ENCODE data around the gene ADNP. TPM values are rescaled to one million over a fixed set of nuclear protein-coding genes. Genes with fewer than 3 reads are reported as not detected.
A peak's percentile ranks its signal among the peaks of the same experiment; 100 is the strongest.

ADNP gene
- polyA plus RNA-seq, 6 donors from 2014 or later = 5.5 to 15.7 (median 9.5) TPM

- Mint-ChIP-seq H3K27ac (peak overlapping the region in 3 of 6 donors; percentile 47 to 90 (median 88)), H3K9me3 (no peaks in the 10 kb centered on the region), H3K36me3 (no peaks in the 10 kb centered on the region), H3K4me1 (peaks cover 29 to 32% (median 32%) of the 10 kb centered on the region in 3 donors), H3K4me3 (peak overlapping the region in 3 of 8 donors; percentile 6 to 58 (median 15)), H3K27me3 (no peaks in the 10 kb centered on the region)
- ATAC-seq (ENCODE audit: low read depth in 2 of 2) = no peak
- no peak for DNase-seq
Measured at GRCh38 chr20:50870561-50871161, 60.6 kb downstream of the ADNP start.

- no peak for DNase-seq
- peak overlapping the region in 3 of 6 donors; percentile 51 to 60 (median 59) for H3K27ac Mint-ChIP-seq
- peak overlapping the region in 1 of 8 donors; percentile 64 for H3K4me3 Mint-ChIP-seq
- H3K36me3 Mint-ChIP-seq = no peaks in the 10 kb centered on the region
- no peaks in the 10 kb centered on the region for H3K9me3 Mint-ChIP-seq
- H3K27me3 Mint-ChIP-seq = no peaks in the 10 kb centered on the region
- ATAC-seq (ENCODE audit: low read depth in 2 of 2) = no peak
- peaks cover 26 to 32% (median 32%) of the 10 kb centered on the region in 3 donors for H3K4me1 Mint-ChIP-seq
Measured at GRCh38 chr20:50868509-50869495, 62.4 kb downstream of the ADNP start.

DNA sequence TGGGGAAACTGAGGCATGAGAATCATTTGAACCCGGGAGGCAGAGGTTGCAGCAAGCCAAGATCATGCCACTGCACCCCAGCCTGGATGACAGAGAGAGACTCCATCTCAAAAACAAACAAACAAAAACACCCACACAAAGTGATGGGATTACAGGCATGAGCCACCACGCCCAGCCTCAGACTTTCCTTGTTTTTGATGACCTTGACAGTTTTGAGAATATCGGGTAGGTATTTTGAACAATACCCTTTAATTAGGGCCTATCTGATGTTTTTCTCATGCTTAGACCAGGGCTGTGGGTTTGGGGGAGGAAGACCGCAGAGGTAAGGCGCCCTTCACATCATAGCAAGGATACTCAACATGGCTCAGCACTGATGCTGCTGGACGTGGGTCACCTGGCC is 63.4 kb downstream of the ADNP start:
- Mint-ChIP-seq H3K27ac (peak overlapping the region in 1 of 6 donors; percentile 11), H3K27me3 (no peaks in the 10 kb centered on the region), H3K4me3 (no peak overlapping the region), H3K4me1 (peaks cover 19 to 26% (median 26%) of the 10 kb centered on the region in 3 donors), H3K9me3 (no peaks in the 10 kb centered on the region), H3K36me3 (no peaks in the 10 kb centered on the region)
- DNase-seq (no peak), ATAC-seq (ENCODE audit: low read depth in 2 of 2) (no peak)

GRCh38 chr20:50866831-50867230 is 64.4 kb downstream of the ADNP start:
- H3K27me3 Mint-ChIP-seq = no peaks in the 10 kb centered on the region
- H3K9me3 Mint-ChIP-seq = no peaks in the 10 kb centered on the region
- DNase-seq (no peak), ATAC-seq (ENCODE audit: low read depth in 2 of 2) (no peak)
- peaks cover 0 to 7% of the 10 kb centered on the region in 2 donors for H3K36me3 Mint-ChIP-seq
- peaks cover 17 to 27% (median 19%) of the 10 kb centered on the region in 3 donors for H3K4me1 Mint-ChIP-seq
- no peak overlapping the region for H3K27ac Mint-ChIP-seq
- no peak overlapping the region for H3K4me3 Mint-ChIP-seq

- H3K4me3 Mint-ChIP-seq = peak overlapping the region in 1 of 8 donors; percentile 3
- H3K27ac Mint-ChIP-seq = no peak overlapping the region
- H3K4me1 Mint-ChIP-seq = peaks cover 11 to 23% (median 12%) of the 10 kb centered on the region in 3 donors
- H3K36me3 Mint-ChIP-seq = peaks cover 0 to 9% of the 10 kb centered on the region in 2 donors
- ATAC-seq (ENCODE audit: low read depth in 2 of 2) (no peak), DNase-seq (no peak)
- H3K27me3 Mint-ChIP-seq = no peaks in the 10 kb centered on the region
- H3K9me3 Mint-ChIP-seq = no peaks in the 10 kb centered on the region
Measured at GRCh38 chr20:50866036-50866685, 65.1 kb downstream of the ADNP start.

- ATAC-seq (ENCODE audit: low read depth in 2 of 2) (no peak), DNase-seq (no peak)
- no peaks in the 10 kb centered on the region for H3K27me3 Mint-ChIP-seq
- H3K4me3 Mint-ChIP-seq = no peak overlapping the region
- H3K4me1 Mint-ChIP-seq = peaks cover 8 to 20% (median 10%) of the 10 kb centered on the region in 3 donors
- H3K9me3 Mint-ChIP-seq = no peaks in the 10 kb centered on the region
- no peak overlapping the region for H3K27ac Mint-ChIP-seq
- H3K36me3 Mint-ChIP-seq = peaks cover 0 to 9% of the 10 kb centered on the region in 2 donors
Measured at GRCh38 chr20:50865591-50865990, 65.6 kb downstream of the ADNP start.

DNA sequence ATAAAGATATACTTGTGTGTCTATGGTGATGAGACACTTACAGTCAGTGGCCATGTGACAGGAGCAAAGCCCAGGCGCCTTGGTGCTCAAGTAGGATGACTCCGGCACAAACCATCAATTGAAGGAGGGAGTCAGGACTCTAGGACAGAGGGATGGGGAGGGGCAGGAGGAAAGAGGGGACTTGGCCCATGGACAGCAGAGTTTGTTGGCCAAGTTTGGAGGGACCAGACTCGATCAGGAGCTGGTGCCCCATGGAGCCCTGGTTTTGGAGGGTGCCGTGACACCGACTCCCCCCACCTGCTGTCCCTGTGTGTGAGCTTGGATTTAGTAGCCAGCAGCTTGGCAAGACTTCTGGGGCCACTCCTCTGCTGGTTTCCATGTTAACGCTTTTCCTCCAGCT is 66.1 kb downstream of the ADNP start:
- no peak for ATAC-seq (ENCODE audit: low read depth in 2 of 2)
- DNase-seq = no peak
- Mint-ChIP-seq H3K9me3 (no peaks in the 10 kb centered on the region), H3K36me3 (peaks cover 0 to 9% of the 10 kb centered on the region in 2 donors), H3K27me3 (no peaks in the 10 kb centered on the region), H3K4me1 (peaks cover 8 to 20% (median 10%) of the 10 kb centered on the region in 3 donors), H3K27ac (peak overlapping the region in 2 of 6 donors; percentile 27 to 56), H3K4me3 (no peak overlapping the region)

GRCh38 chr20:50862546-50862945 is 68.7 kb downstream of the ADNP start:
- ATAC-seq (ENCODE audit: low read depth in 2 of 2) (no peak), DNase-seq (no peak)
- H3K9me3 Mint-ChIP-seq = no peaks in the 10 kb centered on the region
- H3K27me3 Mint-ChIP-seq = no peaks in the 10 kb centered on the region
- H3K36me3 Mint-ChIP-seq = peaks cover 4 to 16% of the 10 kb centered on the region in 2 donors
- H3K4me3 Mint-ChIP-seq = no peak overlapping the region
- H3K4me1 Mint-ChIP-seq = peaks cover 6 to 24% (median 21%) of the 10 kb centered on the region in 3 donors
- H3K27ac Mint-ChIP-seq = peak overlapping the region in 4 of 6 donors; percentile 45 to 70 (median 53)

DNA sequence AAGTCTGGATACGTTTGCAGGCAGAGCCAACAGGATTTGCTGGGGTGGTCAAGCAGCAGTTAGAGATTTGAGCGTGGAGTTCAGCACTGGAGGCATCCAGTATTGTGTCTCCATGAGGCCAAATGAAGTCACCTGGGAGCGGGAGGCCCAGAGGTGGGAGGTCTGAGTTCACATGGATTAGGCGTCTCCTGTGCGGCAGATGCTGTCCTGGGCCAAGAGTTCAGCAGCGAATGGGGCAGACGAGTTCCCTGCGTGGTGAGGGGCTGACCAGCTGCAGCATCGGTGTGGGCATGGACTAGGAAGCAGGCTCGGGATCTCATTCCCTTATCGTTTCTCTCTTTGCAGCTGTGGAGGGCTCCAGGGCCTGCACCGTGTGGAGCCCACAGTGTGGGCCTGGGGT is 70.2 kb downstream of the ADNP start:
- ATAC-seq (ENCODE audit: low read depth in 2 of 2) = no peak
- no peak overlapping the region for H3K4me3 Mint-ChIP-seq
- H3K36me3 Mint-ChIP-seq = peaks cover 4 to 16% of the 10 kb centered on the region in 2 donors
- H3K4me1 Mint-ChIP-seq = peaks cover 6 to 24% (median 21%) of the 10 kb centered on the region in 3 donors
- H3K27me3 Mint-ChIP-seq = no peaks in the 10 kb centered on the region
- H3K27ac Mint-ChIP-seq = peak overlapping the region in 1 of 6 donors; percentile 63
- no peaks in the 10 kb centered on the region for H3K9me3 Mint-ChIP-seq
- DNase-seq = no peak

GRCh38 chr20:50859161-50859560 is 72.1 kb downstream of the ADNP start:
- Mint-ChIP-seq H3K4me1 (peaks cover 6 to 31% (median 26%) of the 10 kb centered on the region in 3 donors), H3K27me3 (no peaks in the 10 kb centered on the region), H3K36me3 (peaks cover 8 to 24% of the 10 kb centered on the region in 2 donors), H3K9me3 (no peaks in the 10 kb centered on the region), H3K4me3 (peak overlapping the region in 5 of 8 donors; percentile 23 to 70 (median 49)), H3K27ac (peak overlapping the region in 4 of 6 donors; percentile 27 to 91 (median 80))
- peak in 1 of 2 donors; percentile 30 for ATAC-seq (ENCODE audit: low read depth in 2 of 2)
- DNase-seq = no peak

DNA sequence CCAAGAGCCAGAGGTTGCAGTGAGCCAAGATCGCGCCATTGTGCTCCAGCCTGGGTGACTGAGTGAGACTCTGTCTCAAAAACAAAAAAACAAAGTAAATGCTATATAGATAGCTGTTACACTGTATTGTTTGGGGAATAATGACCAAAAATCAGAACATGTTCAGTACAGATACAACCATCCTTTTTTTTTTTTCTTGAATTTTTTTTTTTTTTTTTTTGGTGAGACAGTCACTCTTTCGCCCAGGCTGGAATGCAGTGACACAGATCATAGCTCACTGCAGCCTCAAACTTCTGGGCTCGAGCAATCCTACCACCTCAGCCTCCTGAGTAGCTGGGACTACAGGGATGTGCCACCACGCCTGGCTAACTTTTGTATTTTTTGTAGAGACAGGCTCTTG is 72.7 kb downstream of the ADNP start:
- no peak overlapping the region for H3K4me3 Mint-ChIP-seq
- no peak for ATAC-seq (ENCODE audit: low read depth in 2 of 2)

GRCh38 chr20:50857348-50857747 is 73.9 kb downstream of the ADNP start:
- Mint-ChIP-seq H3K4me1 (peaks cover 11 to 27% (median 22%) of the 10 kb centered on the region in 3 donors), H3K27ac (no peak overlapping the region), H3K9me3 (no peaks in the 10 kb centered on the region), H3K36me3 (peaks cover 8 to 22% of the 10 kb centered on the region in 2 donors), H3K27me3 (no peaks in the 10 kb centered on the region), H3K4me3 (no peak overlapping the region)
- no peak for DNase-seq
- no peak for ATAC-seq (ENCODE audit: low read depth in 2 of 2)

More for the DNA sequence above, 72.7 kb downstream of the ADNP start:
- Mint-ChIP-seq H3K27me3 (no peaks in the 10 kb centered on the region), H3K9me3 (no peaks in the 10 kb centered on the region), H3K36me3 (peaks cover 8 to 24% of the 10 kb centered on the region in 2 donors), H3K4me1 (peaks cover 6 to 28% (median 23%) of the 10 kb centered on the region in 3 donors), H3K27ac (no peak overlapping the region)
- DNase-seq = no peak

- H3K27ac Mint-ChIP-seq = peak overlapping the region in 1 of 6 donors; percentile 70
- H3K36me3 Mint-ChIP-seq = peaks cover 8 to 15% of the 10 kb centered on the region in 2 donors
- H3K4me1 Mint-ChIP-seq = peaks cover 13 to 28% (median 21%) of the 10 kb centered on the region in 3 donors
- no peak for DNase-seq
- no peaks in the 10 kb centered on the region for H3K27me3 Mint-ChIP-seq
- H3K4me3 Mint-ChIP-seq = no peak overlapping the region
- no peaks in the 10 kb centered on the region for H3K9me3 Mint-ChIP-seq
- ATAC-seq (ENCODE audit: low read depth in 2 of 2) = no peak
Measured at GRCh38 chr20:50856475-50857041, 74.7 kb downstream of the ADNP start.
